GM15510 (cell line): ENCODE measurements around the gene SOCS1.

Experiments used
- POLR2A ChIP-seq: IDR thresholded peaks from 3 replicates; pipeline ENCODE4 v1.6.1; 2011; ENCODE audit warnings: borderline replicate concordance; ENCODE audit not compliant: insufficient read length; ENCODE audit errors: extremely low read depth

The SOCS1 gene

DNA sequence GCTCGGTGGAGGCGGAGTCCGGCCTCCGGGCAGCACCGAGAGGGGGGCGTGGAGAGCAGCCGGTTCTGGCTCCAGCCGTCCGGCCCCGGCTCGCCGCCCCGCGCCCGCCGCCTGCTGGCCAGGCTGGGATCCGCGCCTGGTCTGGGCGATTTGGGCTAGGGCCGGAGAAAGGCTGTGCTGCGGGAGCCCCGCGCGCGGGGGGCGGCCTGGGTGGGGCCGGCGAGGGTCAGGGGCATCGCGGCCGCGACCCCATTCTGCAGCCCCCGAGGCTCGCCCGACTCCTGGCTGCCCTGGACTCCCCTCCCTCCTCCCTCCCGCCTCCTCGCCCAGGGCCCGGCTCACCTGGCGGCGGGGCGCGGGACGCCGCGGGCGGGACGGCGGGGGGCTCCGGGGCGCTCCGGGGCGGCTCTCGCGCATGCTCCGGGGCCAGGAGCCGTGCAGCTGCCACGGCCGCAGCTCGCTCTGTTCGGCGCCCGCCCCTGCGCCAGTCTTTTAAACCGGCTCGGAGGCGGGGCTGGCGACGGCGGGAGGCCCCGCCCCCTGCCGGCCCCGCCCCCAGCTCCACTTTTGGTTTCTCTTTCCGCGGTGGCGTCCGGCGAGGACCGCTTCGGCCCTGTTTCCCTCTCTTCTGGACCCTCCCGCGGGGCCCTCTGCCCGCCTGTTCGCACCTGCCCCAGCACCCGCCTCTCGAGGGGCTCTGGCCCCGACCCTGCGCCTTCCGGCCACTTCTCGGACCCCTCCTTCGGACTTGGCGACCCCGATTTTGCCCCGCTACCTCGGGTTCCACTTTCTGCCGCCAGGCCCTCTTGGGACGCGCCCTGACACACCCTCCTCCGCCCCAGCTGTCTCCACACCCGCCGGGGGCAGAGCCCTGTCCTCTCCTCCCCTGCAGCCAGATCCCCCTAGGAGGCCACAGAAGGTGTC, at the start of gene SOCS1:
Gene SOCS1 (minus strand): TSS at position 468 of the 924 bp plus-strand sequence. CDS start 726 bp downstream, outside the sequence.
- peak; percentile 99 for TF ChIP-seq POLR2A

- no peak for TF ChIP-seq POLR2A
These were observed 47.6 kb upstream of the SOCS1 start for GRCh38 chr16:11303405-11304138.

DNA sequence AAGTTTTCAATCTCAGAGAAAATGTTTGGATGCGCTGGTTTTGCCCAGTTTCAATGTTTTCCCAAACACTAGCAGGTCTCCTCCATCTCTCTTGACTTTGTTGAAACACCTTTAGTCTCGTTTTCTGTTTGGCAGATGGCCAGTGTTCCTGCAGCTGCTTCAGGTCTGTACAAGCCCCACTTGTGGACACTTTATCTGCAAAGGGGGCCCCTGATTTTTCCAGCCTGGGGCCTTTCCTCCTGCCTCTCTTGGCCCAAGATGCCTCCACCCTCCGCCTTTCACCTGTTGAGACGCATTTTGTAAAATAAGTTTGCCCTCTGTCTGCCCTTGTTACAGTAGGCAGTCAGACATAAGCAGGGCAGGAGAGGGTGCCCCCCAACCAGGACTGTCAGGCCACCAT, 47.0 kb upstream of the SOCS1 start:
- TF ChIP-seq POLR2A, result no peak

- no peak for TF ChIP-seq POLR2A
These were observed 45.9 kb upstream of the SOCS1 start for GRCh38 chr16:11301645-11302501.

DNA sequence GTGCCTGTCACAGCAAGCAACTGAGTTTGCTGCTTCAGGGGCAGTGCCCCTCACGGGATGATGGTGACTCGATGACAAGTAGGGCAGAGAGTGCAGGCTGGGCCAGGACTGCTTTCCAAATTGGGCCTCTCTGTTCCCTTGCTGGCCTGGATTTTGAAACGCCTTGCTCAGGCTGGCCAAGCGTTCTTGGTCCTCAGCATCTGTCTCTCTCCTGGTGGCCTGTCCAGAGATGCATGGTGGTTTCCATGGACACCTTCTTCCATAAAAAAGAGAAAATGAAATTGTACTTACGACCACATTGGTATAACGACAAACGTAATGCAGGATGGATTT, 44.5 kb upstream of the SOCS1 start:
- TF ChIP-seq POLR2A, result no peak

- TF ChIP-seq POLR2A, result no peak
These were observed 44.0 kb upstream of the SOCS1 start for GRCh38 chr16:11299865-11300559.

DNA sequence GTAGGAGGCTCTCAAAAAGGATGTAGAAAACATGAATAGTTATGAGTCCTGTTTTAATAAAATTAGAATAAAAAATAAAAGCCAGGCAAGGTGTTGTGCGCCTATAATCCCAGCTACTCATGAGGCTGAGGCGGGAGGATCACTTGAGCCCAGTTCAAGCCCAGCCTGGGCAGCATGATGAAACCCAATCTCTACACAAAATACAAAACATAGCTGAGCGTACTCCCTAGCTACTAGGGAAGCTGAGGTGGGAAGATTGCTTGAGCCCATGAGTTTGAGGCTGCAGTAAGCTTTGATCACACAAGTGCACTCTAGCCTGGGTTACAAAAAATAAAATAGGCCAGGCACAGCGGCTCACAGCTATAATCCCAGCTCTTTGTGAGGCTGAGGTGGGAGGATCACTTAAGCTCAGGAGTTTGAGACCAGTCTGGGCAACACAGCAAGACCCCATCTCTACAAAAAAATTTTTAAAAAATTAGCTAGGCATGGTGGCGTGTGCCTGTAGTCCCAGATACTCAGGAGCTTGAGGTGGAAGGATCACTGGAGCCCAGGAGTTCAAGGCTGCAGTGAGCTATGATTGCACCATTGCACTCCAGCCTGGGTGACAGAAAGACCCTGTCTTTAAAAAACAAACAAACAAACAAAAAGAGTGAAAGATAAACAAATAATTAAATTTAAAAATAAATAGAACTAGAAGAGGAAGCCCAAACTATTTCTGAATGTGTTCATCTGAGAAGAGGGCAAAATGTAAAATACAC, 42.3 kb upstream of the SOCS1 start:
- no peak for TF ChIP-seq POLR2A

DNA sequence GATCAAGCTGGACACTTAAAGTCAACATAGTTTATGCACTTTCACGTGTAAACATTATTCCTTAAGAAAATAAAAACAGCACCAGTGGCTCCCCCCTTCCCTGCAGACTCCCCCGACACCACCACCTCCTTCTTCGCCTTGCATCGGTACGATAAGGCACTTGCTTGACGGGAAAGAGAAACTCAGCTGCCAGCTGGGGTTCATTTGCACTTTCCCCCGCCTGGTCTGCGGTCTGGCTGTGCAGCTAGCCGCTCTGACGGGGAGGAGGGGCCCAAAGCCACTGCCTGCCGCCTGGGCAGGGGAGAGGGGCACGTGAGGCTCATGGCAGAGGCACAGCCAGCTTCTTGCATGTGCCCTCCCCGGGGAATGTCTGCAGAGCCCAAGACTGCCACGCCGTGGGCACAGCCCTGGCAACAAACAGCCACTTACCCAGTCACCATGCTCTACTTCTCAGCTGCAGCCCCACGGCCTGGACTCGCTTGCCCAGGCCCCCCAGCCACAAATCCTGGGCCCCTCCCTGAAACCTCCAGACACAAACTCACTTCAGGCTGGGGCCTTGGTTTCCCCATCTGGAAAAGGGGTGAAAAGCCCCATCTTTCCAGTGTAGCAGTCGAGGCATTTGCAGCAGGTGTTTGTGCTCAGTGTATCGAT, 41.6 kb upstream of the SOCS1 start:
- no peak for TF ChIP-seq POLR2A

GRCh38 chr16:11296706-11297491, 40.9 kb upstream of the SOCS1 start:
- no peak for TF ChIP-seq POLR2A

- no peak for TF ChIP-seq POLR2A
These were observed 40.3 kb upstream of the SOCS1 start for GRCh38 chr16:11296351-11296705.

GRCh38 chr16:11295672-11296071, 39.7 kb upstream of the SOCS1 start:
- no peak for TF ChIP-seq POLR2A

GRCh38 chr16:11292076-11292748, 36.2 kb upstream of the SOCS1 start:
- no peak for TF ChIP-seq POLR2A
